NCI-H146 treated with DMSO at 0.1 percent for 48 hours (cell line): ENCODE data around the gene ARL15.
"Not testable (repeated sequence)": the region's sequence is repeated elsewhere in the genome, so short reads cannot be mapped to it uniquely, and the experiment has no call there.

Source experiments
- DNase-seq: peaks from one replicate; lab custom pipeline; 2025; ENCODE audit not compliant: unreplicated experiment; lab: John Stamatoyannopoulos, UW

The ARL15 gene

DNA sequence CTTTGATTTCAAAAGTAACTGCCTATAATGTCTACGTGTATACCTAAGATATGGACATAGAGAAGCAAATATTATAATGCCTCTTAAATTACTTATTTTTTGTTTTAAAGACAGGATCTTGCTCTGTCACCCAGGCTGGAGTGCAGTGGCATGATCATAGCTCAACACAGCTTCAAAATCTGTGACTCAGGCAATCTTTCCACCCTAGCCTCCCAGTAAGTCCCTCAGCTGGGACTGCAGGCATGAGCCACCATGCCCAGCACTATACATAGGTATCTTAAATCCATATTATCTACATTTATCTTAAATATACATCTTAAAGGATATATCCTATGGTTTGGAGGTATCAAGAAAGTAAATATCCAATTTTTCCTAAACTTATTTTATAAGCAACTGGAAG, 261.2 kb downstream of the ARL15 start:
- no peak for DNase-seq

DNA sequence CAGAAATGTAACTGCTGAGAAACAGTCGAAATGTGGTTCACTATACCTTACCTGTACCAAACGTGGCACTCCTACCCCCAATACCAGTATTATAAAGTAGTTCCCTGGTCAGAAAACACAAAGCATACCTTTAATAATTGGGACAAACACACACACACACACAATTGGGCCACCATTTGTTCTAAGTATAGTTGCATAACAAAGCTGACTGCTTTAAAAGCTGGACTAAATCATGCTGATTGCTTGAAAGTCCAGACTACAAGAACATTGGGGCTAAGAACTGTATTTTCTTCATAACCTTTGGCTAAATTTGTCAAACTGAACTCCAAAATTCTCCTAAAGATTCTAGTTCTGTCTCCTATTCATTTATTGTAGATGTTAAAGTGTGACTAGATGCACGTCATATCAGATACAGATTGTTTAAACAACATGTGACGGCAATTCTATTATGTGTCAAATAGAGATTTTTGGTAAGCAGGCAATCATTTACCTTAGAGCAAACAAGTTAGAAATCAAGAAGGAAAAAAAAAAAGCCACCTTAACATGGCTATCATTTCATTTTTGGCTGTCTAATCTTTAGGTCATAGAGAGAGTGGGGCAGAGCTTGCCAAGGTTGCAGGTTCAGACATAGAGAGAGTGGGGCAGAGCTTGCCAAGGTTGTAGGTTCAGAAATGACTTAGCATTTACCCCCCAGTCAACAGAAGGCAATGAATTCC, 265.1 kb downstream of the ARL15 start:
- no peak for DNase-seq

DNA sequence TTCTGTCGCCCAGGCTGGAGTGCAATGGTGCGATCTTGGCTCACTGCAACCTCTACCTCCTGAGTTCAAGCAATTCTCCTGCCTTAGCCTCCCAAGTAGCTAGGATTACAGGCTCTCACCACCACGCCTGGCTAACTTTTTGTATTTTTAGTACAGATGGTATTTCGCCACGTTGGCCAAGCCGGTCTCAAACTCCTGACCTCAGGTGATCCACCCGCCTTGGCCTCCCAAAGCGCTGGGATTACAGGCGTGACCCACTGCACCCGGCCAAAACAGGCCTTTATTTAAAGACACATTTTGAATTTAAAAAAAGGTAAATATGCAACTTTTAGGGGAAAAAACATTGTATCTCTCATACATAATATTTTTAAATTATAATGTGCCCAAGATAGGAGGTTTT, 266.1 kb downstream of the ARL15 start:
- not testable (repeated sequence) for DNase-seq

DNA sequence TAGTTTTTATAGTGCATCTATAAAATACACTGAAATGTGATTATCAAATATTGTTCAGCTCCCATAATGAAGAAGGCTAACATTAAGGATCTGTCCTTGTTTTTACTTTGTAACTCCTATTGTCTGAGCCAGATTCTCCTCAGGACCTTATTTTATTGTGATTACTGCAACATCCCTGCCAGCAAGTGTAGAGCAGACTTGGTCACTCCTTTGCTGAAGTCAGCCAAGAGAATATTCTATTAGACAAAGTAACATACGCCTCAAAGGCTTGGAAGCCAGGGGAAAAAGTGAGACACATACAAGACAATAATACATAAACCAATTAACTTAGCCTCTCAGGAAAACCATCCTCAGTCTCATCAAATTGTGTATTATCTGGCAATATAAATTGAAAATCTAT, 269.6 kb downstream of the ARL15 start:
- no peak for DNase-seq

DNA sequence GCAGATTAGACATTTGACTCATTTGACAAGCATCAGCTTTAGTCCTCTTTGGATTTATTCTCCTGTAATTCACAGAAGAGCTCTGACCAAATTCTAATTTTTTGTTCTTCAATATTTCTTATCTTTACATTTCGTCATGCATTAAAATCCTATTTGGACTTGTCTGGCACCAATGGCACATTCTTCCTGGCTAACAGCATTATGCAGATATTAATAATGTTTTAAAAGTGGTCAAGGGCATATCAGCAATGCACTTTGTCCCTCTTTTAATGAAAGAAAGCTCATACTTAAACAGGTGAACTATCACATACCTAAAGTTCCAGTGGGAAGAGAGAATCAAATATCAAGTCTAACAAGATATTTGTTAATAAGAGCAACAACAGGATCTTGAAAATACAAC, 270.4 kb downstream of the ARL15 start:
- no peak for DNase-seq

DNA sequence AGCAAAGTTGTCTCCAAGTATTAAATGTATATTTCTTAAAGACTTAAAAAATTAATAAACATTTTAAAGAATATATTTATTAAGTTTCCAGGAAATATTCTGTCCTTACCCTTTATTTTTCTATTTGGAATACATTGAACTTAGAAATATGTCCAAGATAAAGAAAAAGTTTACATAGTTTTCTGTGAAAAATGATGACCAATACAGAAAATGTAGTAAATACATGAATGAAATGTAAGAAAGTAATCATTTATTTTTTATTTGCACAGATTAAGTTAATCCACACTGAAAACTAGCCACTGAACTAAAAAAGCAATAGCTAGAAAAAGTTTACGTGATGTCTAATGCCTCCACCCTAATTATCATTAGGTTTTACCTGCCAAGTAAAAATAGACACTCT, 273.2 kb downstream of the ARL15 start:
- no peak for DNase-seq

DNA sequence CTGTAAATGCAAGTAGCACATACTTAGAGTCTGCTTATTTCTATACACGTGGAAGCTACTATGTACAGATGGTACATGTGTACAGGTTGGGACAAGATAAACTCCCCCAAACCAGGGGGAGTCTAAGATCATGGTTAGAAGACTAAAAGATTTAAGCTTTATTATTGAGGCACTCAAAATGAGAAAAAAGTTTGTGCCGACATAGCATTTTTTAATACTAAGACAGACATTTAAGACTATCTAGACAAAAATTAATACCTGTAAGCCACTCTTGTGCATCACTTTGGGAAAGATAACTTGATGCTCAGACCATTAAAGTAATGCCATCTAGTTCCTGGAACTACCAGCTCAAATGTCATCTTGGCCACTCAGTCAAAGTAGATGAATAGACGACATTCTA, 279.4 kb downstream of the ARL15 start:
- DNase-seq = no peak

DNA sequence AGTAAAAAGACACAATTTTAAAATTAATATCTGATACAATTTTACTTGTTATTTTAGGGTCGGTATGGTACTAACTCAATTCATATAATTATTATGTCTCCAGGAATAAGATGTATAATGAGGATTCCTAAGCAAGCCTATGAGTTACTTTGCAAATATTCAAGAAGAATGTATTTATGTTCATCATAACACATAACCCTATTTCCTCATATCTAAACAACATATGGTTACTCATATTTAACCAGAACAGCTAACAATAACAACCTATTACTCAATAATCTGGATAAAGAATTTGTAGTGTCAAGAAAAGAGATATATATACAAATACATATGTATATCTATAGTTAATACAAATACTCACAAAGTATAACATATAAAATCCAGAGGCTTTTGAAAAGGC, 285.9 kb downstream of the ARL15 start:
- no peak for DNase-seq

DNA sequence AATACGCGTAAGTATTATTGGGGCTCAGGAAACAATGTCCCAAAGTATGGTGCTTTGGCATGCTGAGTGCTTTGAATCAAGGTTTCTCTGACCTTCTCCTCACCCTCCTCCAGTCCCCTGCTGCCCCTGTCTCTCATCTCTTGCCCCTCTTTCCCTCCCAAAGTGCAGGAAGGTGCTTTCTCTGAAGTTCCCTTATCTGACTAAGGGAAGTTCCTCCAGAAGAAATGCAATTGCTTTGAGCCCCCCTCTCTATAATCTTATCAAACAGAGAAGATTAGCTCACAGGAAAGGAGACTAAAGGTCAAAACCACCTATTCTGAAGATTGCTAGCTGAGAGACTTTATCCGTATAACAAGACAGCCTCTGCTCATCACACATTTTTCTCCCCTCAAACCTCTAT, 288.1 kb downstream of the ARL15 start:
- DNase-seq = no peak

DNA sequence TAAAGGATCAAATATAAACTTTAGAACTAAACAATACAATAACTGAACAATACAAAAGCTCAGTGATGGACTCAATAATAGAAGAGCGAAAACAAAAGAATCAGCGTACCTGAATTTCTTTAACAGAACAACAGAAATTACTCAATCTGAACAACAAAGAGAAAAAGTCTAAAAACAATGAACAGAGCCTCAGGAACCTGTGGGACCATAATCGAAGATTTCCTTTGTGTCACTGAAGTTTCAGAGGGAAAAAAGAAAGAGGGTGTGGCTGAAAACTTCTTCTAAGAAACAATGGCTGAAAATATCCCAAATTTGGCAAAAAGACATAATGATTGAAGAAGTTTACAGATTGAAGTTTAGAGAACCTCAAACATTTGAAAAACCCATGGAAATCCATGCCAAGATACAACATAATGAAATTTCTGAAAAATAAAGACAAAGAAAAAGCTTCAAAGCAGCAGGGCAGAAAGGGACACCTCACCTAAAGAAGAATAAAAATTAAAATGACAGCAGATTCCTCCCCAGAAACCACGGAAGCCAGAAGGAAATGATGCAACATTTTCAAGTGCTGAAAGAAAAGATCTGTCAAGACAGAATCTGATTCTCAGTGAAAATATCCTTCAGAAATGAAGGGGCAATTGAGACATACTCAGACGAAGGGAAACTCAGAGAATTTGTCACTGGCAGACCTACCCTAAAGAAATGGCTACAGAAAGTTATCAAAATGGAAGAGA, 288.8 kb downstream of the ARL15 start:
- DNase-seq = no peak

DNA sequence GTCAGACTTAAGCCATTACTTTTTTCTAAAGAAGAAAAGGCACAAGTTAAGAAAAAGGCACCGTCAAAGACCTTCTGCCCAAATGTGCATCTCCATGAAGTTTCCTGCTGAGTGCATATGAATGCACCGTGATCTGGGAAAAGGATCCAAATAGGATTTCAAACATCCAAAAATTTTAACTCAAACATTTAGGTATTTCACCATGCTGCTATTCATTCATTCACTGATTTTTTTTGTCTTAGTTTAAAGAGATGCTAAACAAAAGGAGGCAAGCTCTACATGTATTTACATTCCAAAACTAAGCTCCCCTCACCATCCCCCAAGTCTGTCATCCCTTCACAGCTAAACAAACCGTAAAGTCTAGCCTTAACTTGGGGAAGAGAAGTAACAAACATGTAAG, 291.9 kb downstream of the ARL15 start:
- no peak for DNase-seq

DNA sequence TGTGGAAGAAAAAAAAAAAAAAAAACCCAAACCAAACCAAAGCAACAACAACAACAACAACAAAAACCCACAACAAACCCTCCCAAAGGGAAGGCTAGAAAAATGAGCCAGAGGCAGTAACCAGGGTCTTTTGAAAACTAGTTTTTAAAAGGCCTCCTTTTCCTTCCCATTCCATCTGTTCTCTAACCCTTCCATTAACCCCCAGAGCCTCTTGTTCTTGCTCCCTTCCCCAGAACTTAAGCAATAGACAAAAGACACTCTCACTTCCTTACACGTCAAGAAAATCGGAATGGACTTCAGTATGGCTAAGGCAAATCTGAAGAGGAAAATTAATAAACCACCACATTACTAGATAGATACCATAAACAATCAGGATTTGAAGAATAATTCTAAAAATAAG, 292.8 kb downstream of the ARL15 start:
- DNase-seq = no peak

DNA sequence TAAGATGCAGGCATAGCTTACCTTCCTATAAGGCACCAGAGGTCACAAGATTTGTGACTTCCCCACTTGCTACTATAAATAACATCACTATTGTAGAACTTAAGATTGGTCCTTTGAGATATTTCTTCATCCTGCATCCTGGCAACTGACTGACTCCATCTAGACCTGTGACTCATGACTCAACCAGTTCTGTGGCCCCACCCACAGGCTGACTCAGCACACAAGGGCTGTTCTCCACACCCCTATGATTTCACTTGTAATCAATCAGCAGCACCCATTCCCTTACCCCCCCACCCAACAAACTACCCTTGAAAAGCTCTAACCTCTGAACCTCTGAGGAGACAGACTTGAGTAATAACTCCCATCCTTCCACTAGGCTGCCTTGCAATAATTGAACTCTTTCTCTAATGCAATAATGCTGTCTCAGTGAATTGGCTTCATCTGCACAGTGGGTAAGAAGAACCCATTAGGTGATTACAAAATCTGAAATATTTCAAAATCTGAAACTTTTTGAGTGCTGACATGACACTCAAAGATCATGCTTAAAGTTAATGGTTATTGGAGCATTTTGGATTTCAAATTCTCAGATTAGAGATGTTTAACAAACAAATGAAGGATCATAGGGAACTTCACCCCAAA, 296.7 kb downstream of the ARL15 start:
- DNase-seq = no peak

DNA sequence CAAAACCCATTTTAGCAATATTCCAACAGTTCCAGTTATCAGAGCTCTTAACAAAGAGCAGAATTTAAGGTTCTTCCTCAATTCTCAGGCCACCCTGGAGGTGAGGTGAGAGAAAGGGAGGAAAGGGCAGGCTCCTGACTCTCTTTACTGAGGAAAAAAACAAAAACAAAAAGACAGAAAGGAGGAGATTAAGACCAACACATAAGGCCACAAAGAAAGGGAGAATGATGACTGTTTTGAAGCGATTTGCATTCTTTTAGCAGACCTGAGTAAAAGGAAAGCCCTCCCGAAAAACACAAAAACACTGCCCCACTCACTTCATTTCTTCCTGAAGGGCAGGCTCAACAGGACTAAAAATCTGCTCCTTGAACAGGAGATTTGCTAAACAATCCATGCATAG, 300.5 kb downstream of the ARL15 start:
- DNase-seq = no peak

DNA sequence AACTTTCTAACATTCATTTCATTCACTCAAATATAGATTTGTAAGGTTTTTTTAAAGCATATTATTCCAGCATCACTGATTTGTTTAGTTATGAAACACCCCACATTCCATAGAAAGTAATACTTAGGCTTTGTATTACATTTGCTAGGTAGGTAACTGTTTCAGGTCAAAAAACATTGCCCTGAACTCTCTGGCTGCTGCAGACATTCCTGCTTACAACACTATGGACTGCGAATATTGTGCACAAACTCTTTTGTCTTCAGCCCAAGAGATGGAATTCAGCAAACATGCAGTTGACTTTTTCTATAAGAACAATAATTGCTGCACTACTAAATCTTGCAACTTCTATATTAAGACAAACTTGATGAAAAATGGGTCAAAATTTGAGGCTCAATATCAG, 301.0 kb downstream of the ARL15 start:
- DNase-seq = no peak

DNA sequence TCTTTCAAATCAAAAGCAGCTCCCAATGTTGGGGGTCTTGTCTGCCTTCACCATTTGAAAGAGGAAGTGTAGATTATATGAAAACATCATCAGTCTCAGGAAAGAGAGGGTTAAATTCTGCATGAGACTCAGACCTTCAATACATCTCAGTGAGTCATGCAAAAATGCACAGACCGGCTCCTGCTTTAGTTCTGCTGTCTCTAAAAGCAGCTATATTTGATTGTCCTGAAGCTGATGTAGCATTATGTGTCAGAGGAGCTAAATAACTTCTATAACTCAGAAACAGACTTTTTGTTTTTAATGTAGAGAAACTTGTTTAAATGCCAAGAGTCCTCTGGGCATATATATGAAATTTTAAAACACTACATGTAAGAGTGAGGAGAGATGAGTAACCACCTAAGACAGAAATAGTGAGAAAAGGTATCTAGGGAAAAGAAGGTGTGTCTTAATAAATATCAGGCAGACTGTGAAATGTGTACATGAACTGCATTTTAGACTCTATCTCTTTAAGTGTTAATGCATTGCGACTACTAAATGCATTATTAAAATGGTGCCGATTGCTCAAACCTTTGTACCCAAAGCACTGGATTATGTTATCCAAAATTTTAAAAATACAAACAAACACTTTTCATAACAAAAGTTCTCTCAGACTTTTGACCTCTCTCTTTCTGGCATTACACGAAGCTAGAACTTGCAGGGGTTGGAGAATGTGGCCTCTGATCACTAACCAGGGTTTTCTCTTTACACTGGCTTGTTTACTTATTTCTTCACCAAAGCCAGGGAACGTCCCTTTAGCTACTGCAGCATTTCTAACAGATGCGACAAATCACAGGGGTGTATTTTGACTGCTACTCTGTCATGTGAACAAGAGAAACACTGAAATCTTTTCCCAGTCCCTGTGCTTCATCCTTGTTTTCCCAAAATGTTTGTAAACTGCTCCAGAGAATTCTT, 302.3 kb downstream of the ARL15 start:
- DNase-seq = no peak

DNA sequence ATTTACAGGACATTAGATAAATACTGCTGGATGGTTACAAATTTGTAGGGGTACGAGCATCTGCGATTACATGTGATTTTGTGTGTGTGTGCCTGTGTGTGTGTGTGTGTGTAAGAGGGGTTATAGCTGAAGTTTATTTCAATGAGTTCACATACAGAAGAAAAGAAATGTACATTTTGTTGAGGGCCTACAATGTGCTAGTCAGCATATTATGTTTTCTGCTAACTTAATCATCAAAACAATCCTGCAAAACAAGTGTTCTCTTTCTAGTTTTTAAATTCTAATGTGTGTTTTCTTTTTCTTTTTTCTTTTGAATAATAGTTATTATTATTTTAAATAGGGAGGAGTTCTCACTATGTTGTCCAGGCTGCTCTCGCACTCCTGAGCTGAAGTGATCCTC, 305.7 kb downstream of the ARL15 start:
- DNase-seq = no peak

DNA sequence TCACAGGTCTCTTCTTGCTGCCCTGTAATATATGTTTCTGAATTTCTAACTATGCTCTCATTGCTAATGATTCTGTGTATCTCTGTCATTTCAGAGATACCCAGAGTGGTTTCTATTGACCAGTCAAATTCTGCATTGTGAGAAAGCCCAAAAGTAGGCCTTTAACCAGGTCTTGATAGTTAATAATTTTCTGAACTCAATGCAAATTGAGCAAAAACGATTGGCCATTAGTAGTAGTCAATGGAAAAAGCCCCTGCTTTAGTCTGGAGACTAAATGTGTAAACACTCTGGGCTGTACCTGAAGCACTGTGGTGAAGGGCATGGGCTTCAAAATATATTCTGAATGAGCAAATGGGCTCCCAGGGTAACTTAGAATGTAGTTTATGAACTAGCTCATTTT, 307.6 kb downstream of the ARL15 start:
- DNase-seq = no peak

DNA sequence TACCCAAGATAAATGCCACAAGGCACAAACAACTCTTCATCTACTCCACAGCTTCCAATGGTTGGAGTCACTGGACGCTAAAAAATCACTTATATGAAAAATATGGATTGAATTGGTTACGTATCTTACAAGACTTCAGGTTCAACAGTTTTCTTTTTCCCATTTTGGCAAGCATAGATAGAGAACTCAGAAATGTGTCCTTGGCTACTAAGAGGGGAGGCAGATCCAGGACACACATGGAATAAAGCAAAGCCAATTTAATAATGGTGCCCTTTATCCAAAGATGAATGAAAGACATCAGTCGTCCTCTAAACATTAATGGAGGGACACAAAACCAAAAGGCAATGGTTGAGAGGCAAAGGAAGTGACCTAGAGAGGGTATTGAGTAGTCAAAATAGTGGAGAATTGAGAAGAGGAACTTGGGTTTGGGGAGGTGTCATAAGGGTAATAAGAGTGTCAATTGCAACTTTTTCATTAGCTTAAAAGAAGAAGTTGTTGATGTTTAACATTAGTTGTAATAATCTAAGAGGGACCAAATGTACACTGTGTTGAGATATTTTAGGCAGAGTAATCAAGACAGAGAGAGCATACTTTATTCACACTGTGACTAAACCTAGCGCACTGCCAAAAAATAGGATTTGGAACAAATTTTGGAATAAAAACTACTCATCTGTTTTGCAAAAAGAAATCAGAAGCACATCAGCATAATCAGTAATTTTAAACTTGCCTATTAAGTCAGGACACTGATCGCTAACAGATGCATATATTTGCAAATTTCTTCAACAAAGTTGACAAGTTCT, 308.2 kb downstream of the ARL15 start:
- DNase-seq = no peak

DNA sequence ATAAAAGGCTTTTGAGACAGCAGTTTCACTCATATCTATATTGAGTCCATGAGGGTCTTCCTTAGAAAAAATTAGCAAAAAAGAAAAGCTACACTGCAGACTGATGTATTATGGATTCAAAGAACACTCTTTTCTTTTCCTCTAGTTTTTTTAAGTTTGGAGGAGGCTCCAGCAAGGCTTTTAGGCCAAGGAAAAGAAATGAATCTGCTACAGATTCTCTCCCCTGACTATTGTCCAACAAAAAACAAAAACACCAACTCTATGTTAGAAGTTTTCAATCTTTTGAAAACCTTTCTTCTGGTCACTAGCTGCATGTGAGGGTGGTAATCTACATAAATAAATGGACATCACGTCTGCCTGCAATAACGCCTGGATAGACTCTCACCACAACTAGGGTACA, 310.4 kb downstream of the ARL15 start:
- no peak for DNase-seq
